Uterus (tissue), 2 donors: ENCODE results near the gene RNPS1.

Source experiments
- CTCF ChIP-seq, 4 experiments: fragments of 200-600 bp in 2 of 4; fragments of 450-650 bp in 2 of 4; sonication (generic) in 2 of 4; IDR thresholded peaks; one replicate each; pipeline ENCODE4 v1.5.1; 2016 to 2019; ENCODE audit warnings: antibody characterized with exemption in 4 of 4, mild to moderate bottlenecking in 2 of 4, moderate library complexity in 1 of 4
- POLR2A ChIP-seq, 2 donors: fragments of 450-650 bp; IDR thresholded peaks; one replicate each; pipeline ENCODE4 v1.6.1; 2016; ENCODE audit warnings: antibody characterized with exemption in 2 of 2, mild to moderate bottlenecking in 1 of 2, moderate library complexity in 1 of 2

- no peak for TF ChIP-seq CTCF (IDR thresholded peaks at IDR 0.05)
- no peak for TF ChIP-seq POLR2A (IDR thresholded peaks at IDR 0.05)
Observed at GRCh38 chr16:2210009-2210332, 58.0 kb downstream of the RNPS1 start.
